ENCODE measurements around the gene ARMC3.

DNA sequence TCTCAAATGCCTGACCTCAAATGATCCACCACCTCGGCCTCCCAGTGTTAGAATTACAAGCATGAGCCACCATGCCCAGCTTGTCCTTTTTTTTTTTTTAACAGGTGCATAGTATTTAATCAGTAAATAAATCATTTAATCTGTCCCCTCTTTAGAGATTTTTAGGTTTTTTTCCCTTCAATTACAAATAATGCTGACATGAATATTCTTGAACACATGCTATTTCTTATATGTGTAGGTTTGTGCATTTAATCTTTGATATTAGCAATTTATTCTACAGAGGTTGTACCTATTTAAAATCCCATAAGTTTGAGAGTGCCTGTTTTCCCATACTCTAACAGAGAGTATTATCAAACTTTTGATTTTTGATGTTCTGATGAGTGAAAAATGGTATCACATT is 24.2 kb upstream of the ARMC3 start:
- TF ChIP-seq, protein P1, sequence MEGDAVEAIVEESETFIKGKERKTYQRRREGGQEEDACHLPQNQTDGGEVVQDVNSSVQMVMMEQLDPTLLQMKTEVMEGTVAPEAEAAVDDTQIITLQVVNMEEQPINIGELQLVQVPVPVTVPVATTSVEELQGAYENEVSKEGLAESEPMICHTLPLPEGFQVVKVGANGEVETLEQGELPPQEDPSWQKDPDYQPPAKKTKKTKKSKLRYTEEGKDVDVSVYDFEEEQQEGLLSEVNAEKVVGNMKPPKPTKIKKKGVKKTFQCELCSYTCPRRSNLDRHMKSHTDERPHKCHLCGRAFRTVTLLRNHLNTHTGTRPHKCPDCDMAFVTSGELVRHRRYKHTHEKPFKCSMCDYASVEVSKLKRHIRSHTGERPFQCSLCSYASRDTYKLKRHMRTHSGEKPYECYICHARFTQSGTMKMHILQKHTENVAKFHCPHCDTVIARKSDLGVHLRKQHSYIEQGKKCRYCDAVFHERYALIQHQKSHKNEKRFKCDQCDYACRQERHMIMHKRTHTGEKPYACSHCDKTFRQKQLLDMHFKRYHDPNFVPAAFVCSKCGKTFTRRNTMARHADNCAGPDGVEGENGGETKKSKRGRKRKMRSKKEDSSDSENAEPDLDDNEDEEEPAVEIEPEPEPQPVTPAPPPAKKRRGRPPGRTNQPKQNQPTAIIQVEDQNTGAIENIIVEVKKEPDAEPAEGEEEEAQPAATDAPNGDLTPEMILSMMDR (conservative IDR thresholded peaks at IDR 0.05; ENCODE audit: low read length) = no peak
- no peak for TF ChIP-seq EZH2phosphoT487 (IDR thresholded peaks at IDR 0.05; ENCODE audit: borderline replicate concordance, low read depth, low read length)

Data from OCI-LY7 (cell line).